NK-92 (cell line): ENCODE measurements around the gene EIF3A.

Experiments
- DNase-seq: peaks from one replicate; lab custom pipeline; 2025; ENCODE audit not compliant: unreplicated experiment; lab: John Stamatoyannopoulos, UW

The EIF3A gene

DNA sequence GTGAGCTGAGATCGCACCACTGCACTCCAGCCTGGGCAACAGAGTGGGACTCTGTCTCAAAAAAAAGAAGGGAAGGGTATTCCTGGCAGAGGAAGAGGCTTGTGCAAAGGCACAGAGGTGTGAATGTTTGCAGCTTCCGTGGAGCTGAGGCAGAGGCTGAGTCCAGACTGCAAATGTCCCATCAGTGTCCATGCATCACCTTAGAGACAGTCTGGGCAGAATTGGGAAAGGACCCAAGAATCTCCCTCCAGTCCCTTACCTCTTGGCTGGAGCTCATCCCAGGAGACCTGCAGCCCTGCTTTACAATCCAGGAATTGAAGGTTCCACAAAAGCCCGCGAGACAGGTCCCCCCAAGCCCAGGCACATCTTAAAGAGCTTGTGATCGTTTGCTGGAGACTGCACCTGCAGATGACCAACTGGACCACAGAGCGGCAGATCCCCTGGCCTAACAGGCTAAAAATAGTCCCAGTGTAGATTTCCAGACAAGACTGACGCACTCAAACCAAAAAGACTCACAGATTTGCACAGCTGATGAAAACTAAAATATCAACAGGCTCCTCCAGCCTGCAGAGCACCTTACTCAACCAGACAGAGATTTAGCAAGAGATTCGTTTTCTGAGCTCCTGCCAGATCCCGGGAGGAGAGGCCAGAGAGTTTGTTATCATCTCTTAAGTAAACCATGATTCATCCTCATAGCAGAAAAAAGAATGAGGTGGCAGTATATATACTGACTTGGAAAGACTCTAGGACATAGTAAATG lies 74.0 kb downstream of the EIF3A start:
- DNase-seq: no peak

DNA sequence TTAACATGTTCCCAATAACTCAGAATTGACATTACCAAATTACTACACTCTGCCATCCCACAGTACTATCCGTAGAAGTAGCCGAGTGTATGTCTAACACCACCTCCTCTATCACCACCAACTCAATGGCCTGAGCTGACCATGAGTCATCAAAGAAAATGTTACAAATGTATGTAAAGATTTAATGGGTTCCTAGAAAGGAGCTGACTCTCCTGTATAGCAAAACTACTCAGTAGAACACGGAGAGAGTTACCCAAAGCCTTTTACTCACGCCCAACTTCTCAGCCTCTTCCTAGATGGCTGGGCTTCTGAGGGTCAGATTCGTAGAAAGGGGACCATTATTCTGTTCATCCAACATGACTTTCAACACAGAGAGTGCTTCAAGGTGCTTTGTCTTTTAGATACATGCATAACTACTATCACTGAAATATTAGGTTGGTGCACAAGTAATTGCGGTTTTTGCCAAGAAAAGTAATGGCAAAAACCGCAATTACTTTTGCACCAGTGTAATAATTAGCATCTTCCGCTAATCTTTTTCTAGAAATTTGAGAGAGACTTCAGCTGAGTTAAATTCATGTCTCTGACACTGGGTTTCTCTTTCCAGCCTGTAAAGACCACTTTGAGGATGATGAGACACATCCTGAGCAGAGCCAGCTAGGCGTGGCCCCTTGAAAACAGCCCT lies 75.1 kb downstream of the EIF3A start:
- DNase-seq: no peak

DNA sequence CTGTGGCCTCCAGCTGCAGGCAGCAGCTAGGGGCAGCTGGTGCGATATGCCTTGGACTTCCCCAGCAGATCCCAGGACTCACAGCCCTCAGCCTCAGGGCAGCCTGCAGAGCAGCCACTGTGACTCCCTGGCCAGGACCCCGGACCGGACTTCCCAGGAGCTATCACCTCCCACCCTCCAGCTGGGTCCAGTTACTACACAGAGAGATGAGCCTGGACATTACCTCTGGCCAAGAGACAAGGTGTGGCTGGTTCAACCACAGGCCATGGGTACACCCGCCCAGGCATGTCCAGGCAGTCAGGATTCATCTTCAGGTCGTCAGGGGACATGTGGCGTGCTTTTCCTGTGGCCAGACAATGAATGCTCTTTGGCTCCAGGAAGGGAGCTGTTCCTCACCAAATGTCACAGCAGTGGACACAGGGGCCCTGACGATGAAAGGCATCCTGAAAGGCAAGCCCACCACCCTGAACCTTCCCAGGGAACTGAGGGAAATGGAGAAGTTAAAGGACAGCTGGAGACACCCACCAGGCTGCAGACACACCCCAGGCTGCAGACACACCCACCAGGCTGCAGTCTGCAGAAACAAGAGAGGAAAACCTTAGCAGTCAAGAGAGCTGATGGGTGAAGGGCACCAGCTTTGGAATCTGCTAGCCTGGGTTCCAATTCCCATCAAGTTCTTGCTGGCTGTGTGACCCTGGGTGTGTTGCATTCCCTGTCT lies 76.9 kb downstream of the EIF3A start:
- no peak for DNase-seq

DNA sequence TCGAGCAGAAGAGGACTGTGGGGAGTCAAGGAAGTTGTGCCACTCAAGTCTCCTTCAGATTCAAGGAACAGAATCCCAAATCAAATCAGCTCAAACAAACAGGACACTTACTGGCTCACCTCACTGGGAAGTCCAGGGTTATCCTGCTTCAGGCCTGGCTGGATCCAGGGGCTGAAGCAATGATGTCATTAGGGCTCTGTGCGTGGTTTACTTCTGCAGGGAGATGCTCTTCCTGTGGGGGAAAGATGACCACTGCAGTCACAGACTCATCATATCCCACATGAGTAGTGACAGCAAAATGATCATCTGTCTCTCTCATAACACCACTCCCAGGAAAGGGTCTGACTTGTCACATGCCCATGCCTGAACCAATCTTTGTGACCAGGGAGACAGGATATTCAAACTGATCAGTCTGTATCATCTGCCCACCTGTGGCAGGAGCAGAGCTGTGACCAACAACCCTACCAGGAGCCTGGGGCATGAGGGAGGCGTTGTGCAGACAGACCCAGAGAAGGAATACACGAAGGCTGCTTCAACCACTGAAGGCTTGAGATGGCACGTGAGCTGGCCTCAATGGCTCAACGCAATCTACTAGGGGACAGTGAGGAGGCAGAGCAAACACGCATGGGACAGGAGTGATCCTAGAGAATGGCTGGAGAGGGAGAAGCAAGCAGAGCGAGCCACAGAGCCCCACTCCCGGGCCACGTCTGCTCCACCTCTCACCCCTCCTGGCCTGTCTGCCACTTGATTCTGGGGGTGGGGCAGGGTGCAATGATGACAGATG lies 78.7 kb downstream of the EIF3A start:
- no peak for DNase-seq

DNA sequence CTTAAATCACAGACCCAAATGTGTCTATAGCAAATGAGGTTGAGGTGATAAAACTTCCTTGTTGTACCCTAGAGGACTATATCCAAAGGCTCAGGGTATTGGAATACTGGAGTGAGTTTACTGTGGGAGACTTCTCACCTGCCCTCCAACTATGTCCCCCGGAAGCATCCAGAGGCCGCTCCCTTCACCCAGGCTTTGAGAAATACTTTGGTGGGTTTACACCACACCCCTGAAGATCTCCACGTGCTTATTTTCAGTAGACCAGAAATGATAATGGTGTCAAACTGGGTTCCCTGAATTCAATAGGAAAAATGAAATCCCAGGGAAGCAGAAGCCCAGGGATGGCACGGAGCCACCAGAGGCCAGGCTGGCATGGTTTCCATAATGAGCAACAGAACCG lies 82.4 kb downstream of the EIF3A start:
- no peak for DNase-seq

DNA sequence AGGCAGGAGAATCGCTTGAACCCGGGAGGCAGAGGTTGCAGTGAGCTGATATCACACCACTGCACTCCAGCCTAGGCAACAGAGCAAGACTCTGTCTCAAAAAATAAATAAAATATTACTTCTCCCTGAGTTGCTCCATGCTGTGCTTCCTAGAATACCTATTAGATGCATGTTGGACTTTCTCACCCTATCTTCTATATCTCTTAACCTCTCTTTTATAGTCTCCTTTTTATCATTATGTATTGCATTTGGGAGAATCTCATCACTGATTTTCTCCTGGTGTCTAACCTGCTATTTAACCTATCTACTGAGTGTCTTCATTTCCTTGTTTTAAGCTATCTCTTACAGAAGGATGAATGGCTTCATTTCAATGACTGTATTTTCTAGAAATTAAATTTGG lies 83.2 kb downstream of the EIF3A start:
- no peak for DNase-seq

DNA sequence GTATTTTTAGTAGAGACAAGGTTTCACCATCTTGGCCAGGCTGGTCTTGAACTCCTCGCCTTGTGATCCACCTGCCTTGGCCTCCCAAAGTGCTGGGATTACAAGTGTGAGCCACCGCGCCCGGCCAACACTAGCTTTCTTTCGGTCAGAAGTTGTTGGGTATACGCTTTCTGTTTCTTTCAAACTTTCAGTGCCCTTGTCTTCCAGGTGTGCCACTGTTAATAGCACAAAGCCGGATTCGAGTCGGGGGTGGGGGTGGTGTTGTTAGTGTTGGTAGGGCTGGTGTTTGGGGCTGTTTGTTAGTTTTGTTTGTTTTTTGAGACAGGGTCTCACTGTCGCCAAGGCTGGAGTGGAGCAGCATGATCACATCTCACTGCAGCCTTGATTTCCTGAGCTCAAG lies 84.9 kb downstream of the EIF3A start:
- DNase-seq: no peak

DNA sequence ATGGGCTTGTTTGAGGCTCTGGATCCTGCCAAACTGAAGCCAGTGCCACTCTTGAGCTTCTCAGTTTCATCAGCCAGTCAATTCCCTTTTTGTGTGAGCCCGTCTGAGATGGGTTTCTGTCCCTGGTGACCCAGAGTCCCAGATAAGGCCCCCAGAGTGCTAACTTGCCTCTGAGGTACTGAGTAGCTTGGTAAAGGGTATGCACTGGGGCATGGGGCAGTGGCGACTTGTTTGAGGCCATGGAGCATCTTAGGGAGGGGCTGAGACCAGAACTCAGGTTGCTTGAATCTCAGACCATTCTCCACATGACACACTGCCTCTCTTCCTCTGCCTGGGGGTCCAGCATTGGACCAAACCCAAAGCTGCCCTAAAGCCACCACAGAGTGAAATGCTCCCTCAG lies 86.3 kb downstream of the EIF3A start:
- DNase-seq: no peak

DNA sequence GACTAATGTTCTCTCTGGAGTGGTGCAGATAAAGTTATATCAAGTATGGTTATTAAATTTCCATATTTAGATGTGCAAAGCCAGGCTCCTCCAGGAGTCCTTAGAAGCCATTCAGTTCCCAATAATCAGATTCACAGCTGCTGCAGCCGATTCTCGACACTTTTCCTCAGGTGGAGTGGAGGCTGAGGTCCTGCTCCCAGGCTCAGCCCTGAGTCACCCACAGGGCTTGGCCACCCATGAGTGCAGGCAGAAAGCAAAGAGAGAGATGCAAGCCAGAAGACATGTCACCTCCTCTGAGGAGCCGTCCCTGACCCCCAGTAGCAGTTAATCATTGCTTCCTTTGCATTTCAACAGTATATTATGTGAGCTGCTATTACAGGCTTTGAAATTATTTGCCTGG lies 87.4 kb downstream of the EIF3A start:
- no peak for DNase-seq

DNA sequence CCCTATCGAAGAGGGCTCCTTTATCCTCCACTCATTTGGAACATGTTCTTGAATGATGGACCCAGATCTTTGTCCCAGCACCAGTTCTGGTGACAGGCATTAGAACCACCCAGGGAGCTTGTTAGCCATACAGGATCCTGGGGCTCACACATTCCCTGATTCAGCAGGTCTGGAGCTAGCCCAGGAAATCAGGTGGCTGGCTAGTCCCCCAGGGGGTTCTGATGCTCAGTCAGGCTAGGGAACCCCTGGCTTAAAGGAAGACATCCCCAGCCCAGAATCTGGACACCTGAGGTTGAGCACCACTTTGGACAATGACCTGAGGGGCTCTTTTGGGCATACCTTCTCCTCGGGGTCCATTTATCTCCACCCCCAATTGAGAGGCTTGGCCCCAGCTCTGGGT lies 88.1 kb downstream of the EIF3A start:
- no peak for DNase-seq

DNA sequence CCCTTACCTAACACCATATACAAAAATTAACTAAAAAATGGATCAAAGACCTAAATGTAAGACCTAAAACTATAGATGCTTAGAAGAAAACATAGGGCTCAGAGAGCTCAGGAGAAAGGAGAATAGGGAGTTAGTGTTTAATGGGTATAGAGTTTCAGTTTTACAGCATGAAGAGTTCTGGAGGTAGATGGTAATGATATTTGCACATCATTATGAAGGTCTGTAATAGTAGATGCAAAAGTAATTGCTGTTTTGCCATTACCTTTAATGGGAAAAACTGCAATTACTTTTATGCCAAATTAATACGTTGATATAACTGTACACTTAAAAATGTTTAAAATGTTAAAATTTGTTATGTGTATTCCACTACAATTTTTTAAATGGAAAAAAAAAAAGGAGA lies 90.3 kb downstream of the EIF3A start:
- no peak for DNase-seq

DNA sequence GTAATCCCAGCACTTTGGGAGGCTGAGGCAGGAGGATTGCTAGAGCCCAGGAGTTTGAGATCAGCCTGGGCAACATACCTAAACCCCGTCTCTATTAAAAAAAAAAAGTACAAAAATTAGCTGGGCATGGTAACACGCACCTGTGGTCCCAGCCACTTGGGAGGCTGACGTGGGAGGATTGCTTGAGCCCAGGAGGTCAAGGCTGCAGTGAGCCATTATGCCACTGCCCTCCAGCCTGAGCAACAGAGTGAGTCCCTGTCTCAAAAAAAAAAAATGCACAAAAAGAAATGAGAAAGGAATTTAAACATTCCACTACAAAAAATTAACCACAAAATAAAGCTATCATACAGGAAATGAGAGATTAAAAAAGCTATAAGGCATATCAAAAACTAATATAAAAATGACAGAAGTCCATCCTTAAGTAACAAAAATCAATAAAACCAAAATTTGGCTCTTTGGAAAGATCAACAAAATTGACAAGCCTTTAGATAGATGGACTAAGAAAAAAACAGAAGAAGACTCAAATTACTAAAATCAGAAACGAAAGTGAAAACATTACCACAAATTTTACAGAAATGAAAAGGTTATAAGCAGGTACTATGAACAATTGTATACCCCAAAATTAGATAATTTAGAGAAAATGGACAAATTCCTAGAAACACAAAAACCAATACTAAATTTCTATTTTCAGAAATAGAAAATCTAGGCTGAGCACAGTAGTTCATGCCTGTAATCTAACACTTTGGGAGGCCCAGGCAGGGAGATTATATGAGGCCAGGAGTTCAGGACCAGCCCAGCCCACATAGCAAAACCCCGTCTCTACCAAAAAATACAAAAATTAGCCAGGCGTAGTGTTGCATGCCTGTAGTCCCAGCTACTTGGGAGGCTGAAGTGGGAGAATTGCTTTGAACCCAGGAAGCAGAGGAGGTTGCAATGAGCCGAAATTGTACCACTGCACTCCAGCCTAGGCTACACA lies 93.5 kb downstream of the EIF3A start:
- DNase-seq: no peak

DNA sequence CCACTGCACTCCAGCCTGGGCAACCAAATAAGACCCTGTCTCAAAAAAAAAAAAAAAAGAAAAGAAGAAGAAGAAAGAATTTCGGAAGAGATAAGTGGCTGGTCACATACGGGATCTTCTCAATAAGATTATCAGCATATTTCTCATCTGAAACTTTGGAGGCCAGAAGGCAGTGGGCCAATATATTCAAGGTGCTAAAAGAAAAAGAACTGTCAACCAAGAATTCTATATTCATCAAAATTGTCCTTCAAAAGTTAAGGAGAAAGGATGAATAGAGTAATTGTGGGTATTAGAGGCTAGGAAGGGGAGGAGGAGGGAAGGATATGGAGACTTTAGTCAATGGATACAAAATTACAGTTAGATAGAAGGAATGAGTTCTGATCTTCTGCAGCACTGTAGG lies 95.0 kb downstream of the EIF3A start:
- DNase-seq: no peak
